ENCODE measurements around the gene ALKBH1. TPM values are rescaled to one million over a fixed set of nuclear protein-coding genes. Genes with fewer than 3 reads are reported as not detected.

ALKBH1 gene
- total RNA-seq, 1 donor from 2014 or later = 14.1 TPM

- Histone ChIP-seq H3K27me3 (ENCODE audit: low read depth) (no peaks in the 10 kb centered on the region), H3K27ac (replicated peaks) (no peak overlapping the region), H3K4me3 (no peak overlapping the region), H3K4me1 (peaks cover 17% of the 10 kb centered on the region), H3K9me3 (replicated peaks) (no peaks in the 10 kb centered on the region), H3K36me3 (peaks cover 73% of the 10 kb centered on the region)
- TF ChIP-seq CTCF (IDR thresholded peaks at IDR 0.05; ENCODE audit: borderline replicate concordance) = no peak
- DNase-seq = no peak
- intact Hi-C loops (cut with micrococcal nuclease) = no loop called here
These were observed 33.6 kb upstream of the ALKBH1 start for GRCh38 chr14:77741438-77741837.

GRCh38 chr14:77738559-77739250, 30.9 kb upstream of the ALKBH1 start:
- no peak for TF ChIP-seq CTCF (IDR thresholded peaks at IDR 0.05; ENCODE audit: borderline replicate concordance)
- peak overlapping the region; percentile 5 for H3K27ac ChIP-seq (replicated peaks)
- DNase-seq = no peak
- H3K9me3 ChIP-seq (replicated peaks) = no peaks in the 10 kb centered on the region
- peaks cover 17% of the 10 kb centered on the region for H3K4me1 ChIP-seq
- H3K4me3 ChIP-seq = no peak overlapping the region
- H3K36me3 ChIP-seq = peaks cover 74% of the 10 kb centered on the region
- H3K27me3 ChIP-seq (ENCODE audit: low read depth) = no peaks in the 10 kb centered on the region
- intact Hi-C loops (cut with micrococcal nuclease) = no loop called here

GRCh38 chr14:77730976-77731497, 23.2 kb upstream of the ALKBH1 start:
- no peak for TF ChIP-seq CTCF (IDR thresholded peaks at IDR 0.05; ENCODE audit: borderline replicate concordance)
- no peaks in the 10 kb centered on the region for H3K9me3 ChIP-seq (replicated peaks)

GRCh38 chr14:77722301-77722700, 14.5 kb upstream of the ALKBH1 start:
- Histone ChIP-seq H3K36me3 (peaks cover 98% of the 10 kb centered on the region), H3K4me3 (no peak overlapping the region), H3K27ac (replicated peaks) (no peak overlapping the region), H3K4me1 (no peaks in the 10 kb centered on the region), H3K27me3 (ENCODE audit: low read depth) (no peaks in the 10 kb centered on the region), H3K9me3 (replicated peaks) (no peaks in the 10 kb centered on the region)
- no peak for TF ChIP-seq CTCF (IDR thresholded peaks at IDR 0.05; ENCODE audit: borderline replicate concordance)
- no peak for DNase-seq
- intact Hi-C loops (cut with micrococcal nuclease) = no loop called here

More at GRCh38 chr14:77730976-77731497, 23.2 kb upstream of the ALKBH1 start:
- Histone ChIP-seq H3K4me1 (peaks cover 32% of the 10 kb centered on the region), H3K27me3 (ENCODE audit: low read depth) (no peaks in the 10 kb centered on the region), H3K27ac (replicated peaks) (no peak overlapping the region), H3K36me3 (peaks cover 100% of the 10 kb centered on the region), H3K4me3 (no peak overlapping the region)
- DNase-seq = no peak
- intact Hi-C loops (cut with micrococcal nuclease) = no loop called here

GRCh38 chr14:77721437-77721836, 13.6 kb upstream of the ALKBH1 start:
- Histone ChIP-seq H3K4me3 (no peak overlapping the region), H3K27ac (replicated peaks) (no peak overlapping the region), H3K4me1 (no peaks in the 10 kb centered on the region), H3K36me3 (peaks cover 98% of the 10 kb centered on the region), H3K27me3 (ENCODE audit: low read depth) (no peaks in the 10 kb centered on the region), H3K9me3 (replicated peaks) (no peaks in the 10 kb centered on the region)
- no peak for DNase-seq
- intact Hi-C loops (cut with micrococcal nuclease) = no loop called here
- TF ChIP-seq CTCF (IDR thresholded peaks at IDR 0.05; ENCODE audit: borderline replicate concordance) = no peak
